IMR-90 (cell line): ENCODE results near the gene C1QTNF5. TPM values are rescaled to one million over a fixed set of nuclear protein-coding genes. Genes with fewer than 3 reads are reported as not detected.

ENCODE experiments used
- polyA plus RNA-seq, 3 experiments: library from polyadenylated mRNA; depleted of rRNA; stranded (reverse); fragments of >200 nt; gene quantifications; 2 replicates each; pipeline ENCODE4 v1.2.3, GENCODE V29; 2012; ENCODE audit warnings: low replicate concordance in 1 of 3
- total RNA-seq: library from RNA; depleted of rRNA; stranded (reverse); fragments of >200 nt; gene quantifications from 2 replicates; pipeline ENCODE4 v1.2.3, GENCODE V29; 2012
- TF ChIP-seq, protein P1 (sequence below): conservative IDR thresholded peaks from 2 replicates; pipeline ENCODE4 v1.5.1; 2012; ENCODE audit warnings: mild to moderate bottlenecking, low read depth, low read length, improper control_type of control experiment

The C1QTNF5 gene
- total and polyA plus RNA-seq, 2 of the 4 experiments (the other 2 are of a cell fraction) = 2.0 to 5.4 TPM

DNA sequence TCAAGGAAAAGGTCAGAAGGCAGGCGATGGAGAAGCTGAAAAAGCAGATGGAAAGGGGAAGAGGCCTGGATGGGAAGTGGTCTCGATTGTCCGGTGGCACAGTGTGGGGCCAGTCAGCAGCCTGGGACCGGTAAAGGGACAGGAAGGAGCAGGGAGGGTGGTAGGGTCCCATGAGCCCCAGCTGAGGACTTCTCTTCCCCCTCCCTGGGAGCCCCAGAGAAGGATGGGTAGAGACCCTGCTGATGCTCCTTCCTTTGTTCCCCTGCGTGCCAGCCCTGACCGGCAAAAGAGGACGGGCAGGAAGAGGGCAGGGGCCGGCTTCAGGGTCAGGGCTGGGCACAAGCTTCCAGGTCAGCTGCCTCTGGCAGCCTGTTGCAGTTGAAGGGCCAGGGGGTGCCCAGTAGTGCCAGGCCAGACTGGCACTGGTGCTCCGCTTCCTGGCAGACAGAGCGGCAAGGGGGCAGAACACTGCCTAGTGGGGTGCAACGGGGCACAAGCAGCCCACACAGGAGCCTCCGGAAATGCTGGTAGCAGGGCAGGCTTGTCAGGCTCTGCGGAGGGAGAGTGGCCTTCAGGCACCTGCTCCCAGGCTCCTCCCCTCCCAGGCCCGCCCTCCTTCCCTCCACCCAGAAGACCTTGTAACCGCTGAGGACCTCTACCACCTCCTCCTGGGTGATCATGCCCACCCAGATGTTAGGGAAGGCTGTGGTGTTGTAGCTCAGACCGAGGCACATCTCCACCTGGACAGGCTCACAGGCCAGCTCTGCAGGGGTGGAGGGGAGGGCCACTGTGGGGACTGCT, 739 bp upstream of the C1QTNF5 start (continued):
- TF ChIP-seq, protein P1, sequence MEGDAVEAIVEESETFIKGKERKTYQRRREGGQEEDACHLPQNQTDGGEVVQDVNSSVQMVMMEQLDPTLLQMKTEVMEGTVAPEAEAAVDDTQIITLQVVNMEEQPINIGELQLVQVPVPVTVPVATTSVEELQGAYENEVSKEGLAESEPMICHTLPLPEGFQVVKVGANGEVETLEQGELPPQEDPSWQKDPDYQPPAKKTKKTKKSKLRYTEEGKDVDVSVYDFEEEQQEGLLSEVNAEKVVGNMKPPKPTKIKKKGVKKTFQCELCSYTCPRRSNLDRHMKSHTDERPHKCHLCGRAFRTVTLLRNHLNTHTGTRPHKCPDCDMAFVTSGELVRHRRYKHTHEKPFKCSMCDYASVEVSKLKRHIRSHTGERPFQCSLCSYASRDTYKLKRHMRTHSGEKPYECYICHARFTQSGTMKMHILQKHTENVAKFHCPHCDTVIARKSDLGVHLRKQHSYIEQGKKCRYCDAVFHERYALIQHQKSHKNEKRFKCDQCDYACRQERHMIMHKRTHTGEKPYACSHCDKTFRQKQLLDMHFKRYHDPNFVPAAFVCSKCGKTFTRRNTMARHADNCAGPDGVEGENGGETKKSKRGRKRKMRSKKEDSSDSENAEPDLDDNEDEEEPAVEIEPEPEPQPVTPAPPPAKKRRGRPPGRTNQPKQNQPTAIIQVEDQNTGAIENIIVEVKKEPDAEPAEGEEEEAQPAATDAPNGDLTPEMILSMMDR = no peak
